SIG-M5 treated with dmso at 0.1 percent for 504 hours (cell line): ENCODE measurements around the gene FGFBP1.
"Not testable (repeated sequence)": the region's sequence is repeated elsewhere in the genome, so short reads cannot be mapped to it uniquely, and the experiment has no call there.

Experiments
- DNase-seq: peaks from one replicate; lab custom pipeline; 2025; ENCODE audit not compliant: unreplicated experiment; lab: John Stamatoyannopoulos, UW

Gene FGFBP1

GRCh38 chr4:15947684-15948083, 9.1 kb upstream of the FGFBP1 start:
- no peak for DNase-seq

DNA sequence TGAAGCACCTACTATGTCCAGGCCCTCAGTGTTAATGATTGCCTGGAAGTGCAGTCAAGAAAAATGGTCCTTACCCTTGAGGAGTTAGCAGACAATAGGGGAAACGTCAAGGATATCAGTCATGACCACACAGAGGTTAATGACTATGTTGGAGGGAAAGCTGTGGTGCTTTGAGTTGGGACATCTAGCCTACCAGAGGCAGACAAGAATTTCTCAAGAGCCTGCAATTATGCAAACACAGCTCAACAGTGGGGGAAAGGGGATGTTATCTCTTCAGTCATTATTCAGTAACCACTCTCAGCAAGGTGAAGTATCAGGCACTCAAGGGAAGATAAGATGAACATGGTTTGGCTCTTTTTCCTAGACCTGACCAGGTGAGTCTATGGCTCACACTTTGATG, 7.0 kb upstream of the FGFBP1 start:
- DNase-seq: peak; percentile 79

GRCh38 chr4:15944895-15945294, 6.4 kb upstream of the FGFBP1 start:
- DNase-seq: no peak

DNA sequence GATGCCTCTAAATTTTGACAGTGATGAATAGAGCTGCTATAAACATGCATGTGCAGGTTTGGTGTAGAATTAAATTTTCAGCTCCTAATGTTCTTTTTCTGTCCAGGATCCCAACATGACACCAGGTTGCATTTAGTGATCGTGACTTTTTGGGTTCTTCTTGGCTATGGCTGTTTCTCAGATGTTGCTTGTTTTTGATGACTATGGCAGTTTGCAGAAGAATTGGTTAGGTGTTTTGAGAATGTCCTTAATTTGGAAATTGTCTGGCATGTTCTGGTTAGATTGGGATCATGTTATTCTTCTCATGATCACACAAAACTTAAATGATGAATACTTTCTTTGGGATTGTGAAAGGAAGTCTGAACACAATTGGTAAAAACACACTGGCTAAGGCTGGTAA, 3.7 kb upstream of the FGFBP1 start:
- no peak for DNase-seq

DNA sequence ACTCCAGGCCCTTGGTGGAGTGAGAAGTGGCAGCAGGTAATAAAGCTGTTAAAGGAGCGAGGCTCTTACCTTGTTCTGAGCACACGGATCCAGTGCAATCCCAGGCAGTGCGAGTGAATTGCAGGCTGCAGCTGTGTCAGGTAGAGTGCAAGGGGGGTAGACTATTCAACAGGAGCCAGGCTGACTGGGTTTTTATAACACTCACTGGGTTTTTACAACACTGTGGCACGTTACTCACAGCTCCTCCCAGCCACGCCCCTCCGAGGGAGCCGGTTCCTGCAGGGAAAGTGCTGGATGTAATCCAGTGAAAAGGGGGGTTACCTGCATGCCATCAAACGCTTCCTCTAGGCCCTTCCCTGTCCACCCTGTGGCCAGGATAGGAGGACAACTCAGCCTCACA, 358 bp downstream of the FGFBP1 start:
- no peak for DNase-seq

DNA sequence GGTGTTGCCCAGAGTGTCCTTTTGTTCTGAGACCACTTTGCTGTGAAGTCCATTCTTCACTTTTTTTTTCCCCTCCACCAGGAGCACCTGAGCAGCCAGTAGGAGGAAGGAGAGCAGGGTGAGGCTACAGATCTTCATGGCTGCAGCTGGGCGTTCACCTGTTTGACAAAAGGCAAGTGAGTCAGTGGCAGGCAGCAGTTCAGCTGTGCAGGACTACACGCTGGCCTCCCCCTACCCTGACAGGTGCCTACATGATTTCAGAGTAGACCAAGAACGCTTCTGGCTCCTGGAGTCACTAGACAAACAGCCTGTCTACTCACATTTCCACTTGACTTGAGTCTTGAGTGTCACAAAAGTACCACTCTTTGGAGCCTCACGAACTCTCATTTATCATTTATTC, 2.0 kb downstream of the FGFBP1 start:
- no peak for DNase-seq

DNA sequence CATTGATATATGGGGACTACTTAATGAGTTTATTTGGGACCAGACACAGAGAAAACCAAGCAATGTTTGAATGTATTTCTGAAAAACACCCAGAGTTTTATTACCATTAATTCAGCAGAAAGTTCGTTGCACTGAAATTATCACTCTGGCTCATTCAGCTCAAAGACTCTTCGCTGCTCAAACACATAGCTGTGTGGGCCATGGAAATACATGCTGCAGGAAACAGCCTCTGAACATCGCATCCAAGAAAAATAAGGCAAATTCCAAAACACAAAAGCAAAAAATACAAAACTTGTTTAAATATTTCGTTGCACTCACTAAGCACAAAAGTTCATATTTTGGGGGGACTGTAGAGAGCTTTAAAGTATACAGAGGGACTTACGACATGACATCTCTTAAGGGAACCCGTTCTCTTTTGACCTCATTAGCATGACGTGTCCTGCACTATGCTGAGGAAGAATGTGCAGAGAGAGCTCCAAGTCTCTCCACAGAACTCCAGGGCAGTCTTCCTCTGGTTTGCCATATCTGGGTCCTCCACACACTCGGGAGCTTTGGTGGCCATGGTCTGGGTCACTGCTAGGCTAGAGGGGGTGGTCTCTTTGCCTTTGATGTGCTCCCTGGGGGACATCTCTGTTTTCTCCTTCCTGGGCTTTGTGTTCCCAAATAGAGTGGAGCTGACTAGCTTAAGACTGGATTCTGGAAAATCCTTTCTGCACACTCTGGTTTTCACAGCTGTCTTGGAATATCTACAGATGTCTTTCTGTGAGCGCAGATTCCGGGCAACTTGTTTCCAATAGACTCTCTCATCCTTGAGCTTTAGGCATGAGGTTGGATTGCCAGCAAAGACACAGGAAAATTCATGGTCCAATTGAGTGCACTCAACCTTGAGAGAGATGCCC, 2.8 kb downstream of the FGFBP1 start:
- no peak for DNase-seq

GRCh38 chr4:15934259-15934658, 4.3 kb downstream of the FGFBP1 start:
- no peak for DNase-seq

- DNase-seq: no peak
Measured at GRCh38 chr4:15931451-15932210, 6.9 kb downstream of the FGFBP1 start.

- DNase-seq: no peak
Measured at GRCh38 chr4:15930314-15930713, 8.2 kb downstream of the FGFBP1 start.

DNA sequence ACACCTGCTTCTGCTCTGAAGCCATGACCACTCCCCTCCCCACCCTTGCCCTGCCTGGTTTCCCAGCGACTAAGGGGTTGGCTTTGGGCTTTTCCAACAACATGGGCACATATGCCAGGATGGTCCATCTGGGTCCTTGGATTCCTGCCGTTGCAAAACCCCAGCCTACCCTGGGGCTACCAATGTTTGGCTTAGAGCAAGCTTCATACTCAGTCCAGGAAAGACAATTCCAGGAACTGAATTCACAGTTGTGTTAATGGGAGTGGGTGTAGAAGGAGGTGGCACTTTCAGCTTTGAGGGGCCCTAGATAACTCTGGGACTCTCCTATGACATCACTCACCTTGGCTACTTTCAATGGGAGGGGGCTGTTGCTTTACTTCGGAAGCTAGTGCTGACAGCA, 9.0 kb downstream of the FGFBP1 start:
- no peak for DNase-seq

DNA sequence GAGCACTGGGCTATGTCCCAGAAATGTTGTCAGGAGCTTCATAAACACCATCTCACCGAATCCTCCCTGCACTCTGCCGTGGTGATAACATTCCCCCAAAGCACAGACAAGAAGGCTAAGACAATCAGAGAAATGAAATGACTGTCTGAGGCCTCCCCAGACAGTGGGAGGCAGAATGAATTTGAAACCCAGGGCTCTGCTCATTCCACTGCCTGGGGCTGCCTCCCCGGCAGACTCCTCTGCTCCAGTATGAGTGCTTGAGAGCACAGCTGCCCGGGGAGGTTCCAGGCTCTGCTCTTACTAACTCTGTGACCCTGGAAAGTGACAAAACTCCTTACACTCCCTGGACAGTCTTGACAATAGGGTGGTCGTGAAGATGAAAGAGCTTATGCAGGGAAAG, 9.7 kb downstream of the FGFBP1 start:
- no peak for DNase-seq

DNA sequence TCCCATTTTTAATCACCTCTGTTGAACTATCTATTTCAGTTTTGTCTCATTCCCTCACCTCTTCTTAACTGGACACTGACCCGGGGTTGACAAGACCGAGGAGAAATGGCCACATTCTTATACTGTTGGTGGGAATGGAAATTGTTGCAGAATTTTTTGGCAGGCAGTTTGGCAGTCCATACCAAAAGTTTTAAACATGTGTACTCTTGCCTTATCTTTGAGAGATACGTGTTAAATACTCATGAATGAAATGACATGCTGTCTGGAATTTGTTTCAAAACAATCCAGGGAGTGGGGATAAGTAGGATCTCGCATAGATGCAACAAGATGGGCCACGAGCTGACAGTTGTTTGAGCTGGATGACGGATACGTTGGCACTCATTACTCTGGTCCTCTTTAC, 12.1 kb downstream of the FGFBP1 start:
- DNase-seq: no peak

DNA sequence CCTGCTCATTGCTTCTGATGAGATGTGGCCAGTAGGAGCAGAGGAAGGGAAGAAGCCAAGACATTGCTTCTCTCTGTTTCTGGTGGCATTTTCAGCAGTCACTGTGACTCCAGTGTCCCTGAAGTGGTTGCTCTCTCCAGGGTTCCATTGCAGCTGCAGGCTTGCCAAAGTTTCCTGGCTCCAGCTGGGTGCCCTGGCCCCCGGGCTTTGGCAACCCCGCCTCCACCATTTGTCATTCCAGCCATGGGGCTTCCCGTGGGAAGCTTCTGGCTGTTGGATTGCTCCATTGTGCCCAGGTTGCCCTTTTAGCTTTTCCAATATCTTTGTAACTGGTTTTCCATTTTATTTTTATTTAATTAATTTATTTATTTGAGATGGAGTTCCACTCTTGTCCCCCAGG, 12.7 kb downstream of the FGFBP1 start:
- no peak for DNase-seq

GRCh38 chr4:15921592-15921932, 17.0 kb downstream of the FGFBP1 start:
- no peak for DNase-seq

DNA sequence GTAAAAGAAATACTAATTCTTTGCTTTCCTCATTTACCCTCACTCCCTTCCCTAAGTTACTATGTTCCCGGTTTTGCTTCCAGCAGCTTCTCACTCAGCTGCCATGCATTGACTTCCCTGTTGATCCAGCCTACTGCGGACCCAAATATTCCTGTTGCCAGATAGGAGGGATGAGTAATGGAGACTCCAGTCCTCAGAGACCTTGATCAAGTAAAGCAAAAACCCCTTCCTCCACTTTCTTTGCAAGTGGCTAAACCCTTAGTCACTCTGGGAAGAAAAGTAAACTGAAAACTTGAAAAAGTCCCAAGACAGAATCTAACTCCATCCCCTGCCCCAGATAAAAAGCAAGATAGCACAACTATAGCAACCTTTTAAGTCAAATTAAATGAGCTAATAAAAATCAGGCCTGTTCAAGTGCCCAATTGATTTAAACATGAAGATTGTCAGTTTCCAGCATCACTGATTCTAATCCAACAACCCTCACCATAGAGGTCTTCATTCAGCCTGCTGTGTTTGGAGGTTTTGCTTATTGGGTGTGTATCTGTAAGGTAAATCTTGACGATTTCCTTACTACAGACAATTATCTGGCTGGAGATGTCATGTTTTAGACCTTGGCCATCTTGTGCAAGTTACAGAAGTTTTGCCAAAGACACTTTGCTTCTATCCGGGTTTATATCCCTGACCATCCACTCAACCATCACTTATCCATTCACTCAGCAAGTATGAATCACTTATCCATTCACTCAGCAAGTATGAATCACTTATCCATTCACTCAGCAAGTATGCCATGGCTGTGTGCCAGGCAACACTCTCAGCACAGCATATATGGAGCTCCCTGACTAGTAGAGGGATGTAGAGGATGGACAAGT, 17.6 kb downstream of the FGFBP1 start:
- DNase-seq: no peak

DNA sequence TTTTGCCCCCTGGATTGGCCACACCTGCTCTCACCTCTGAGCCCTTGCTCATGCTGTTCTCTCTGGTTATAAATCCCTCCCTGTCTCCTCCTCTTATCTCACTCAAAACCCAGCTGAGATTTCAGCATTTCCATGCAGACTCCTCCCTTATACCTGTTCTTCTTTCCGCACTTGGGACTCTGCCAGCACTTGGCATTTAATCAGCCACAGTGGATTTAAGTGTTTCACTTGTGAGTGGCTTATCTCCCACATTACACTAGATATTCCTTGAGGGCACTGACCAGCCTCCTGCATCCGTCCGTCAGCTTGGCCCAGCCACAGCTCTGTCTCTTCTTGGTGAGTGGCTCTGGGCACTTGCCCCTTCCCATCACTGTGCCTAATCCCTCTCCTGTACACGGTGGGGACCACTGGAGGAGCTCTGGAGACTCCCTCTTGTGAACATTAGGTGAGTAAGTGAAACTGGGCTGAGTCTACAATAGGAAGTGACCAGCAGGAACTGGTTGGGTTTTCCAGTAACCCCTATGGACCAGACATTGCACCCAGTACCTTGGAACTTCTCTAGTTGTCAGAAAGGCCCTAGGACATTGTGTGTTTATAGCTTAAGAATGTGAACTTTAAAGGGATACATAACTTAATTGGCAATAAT, 19.9 kb downstream of the FGFBP1 start:
- DNase-seq: no peak

DNA sequence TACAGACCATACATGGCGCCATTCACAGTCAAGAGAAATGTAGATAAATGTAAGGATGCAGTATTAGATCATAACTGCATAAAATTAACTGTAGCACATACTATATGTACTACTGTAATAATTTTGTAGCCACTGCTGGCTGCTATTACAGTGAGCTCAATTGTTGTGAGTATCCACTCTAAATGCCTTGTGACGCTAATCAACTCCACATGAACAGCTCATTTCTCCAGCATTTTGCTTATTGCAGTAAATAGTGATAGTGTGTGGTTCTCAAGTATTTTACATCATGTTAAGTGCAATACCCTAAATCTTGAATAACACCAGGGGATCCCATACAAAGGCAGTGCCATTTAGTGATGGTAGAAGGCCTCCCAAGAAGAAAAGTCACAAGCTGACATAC, 21.2 kb downstream of the FGFBP1 start:
- no peak for DNase-seq

- DNase-seq: not testable (repeated sequence)
Measured at GRCh38 chr4:15916358-15916757, 22.2 kb downstream of the FGFBP1 start.

DNA sequence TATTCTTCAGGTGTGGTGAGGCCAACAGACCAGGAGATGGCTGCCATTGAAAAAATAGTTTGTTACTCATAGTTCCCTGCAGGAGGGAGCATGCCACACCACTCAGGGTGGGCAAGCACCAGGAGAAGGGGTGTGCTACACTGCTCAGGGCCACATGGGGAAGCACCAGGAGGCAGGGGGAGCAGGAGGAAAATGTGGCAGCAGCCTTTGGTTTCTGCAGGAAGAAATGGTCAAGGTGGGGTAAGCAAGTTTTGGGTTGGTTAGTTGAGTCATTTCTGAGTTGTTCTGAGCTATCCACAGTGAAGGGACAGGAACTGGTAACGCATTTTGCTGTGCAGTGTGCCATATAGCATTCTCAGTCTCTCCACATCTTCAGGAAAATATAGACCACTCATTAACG, 23.8 kb downstream of the FGFBP1 start:
- DNase-seq: no peak

DNA sequence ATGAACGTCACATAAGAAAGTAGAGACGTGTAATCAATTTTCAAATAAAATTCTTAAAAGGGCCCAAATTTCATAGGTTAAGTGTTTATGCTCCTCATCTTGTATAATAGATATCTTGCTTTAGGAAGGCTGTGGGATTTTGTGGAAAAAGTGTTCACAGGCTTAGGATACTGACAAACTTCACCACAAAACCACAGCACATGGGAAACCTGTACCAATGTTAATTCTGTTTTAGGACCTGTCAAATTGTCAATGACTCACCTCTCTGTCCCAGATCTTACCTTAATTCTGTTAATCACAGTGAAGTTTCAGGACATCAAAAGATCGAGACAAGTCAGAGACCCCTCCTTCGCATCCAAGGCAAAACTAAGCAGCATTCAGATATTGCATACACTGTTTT, 24.2 kb downstream of the FGFBP1 start:
- no peak for DNase-seq
